IMR-90 (cell line): Measurements from ENCODE around the gene GYG2. TPM values are rescaled to one million over a fixed set of nuclear protein-coding genes. Genes with fewer than 3 reads are reported as not detected.

Experiments
- ATAC-seq: fragments of 200-7000 bp; cut with Tn5 transposase; 2 replicates; pipeline ENCODE4 v1.9.1; 2020; ENCODE audit warnings: low read depth, mild to moderate bottlenecking, moderate library complexity
- BruUV-seq: library from RNA; stranded (reverse); fragments of 400-500 nt; replicated peaks from 2 replicates; lab custom pipeline; 2021; lab: Mats Ljungman, UMichigan
- CTCF ChIA-PET: fragments of 300-600 bp; formaldehyde crosslinking; extraction: SDS; loops from one replicate; lab custom pipeline; 2021; ENCODE audit warnings: antibody characterized with exemption; lab: Yijun Ruan, JAX
- POLR2A ChIA-PET: fragments of 300-600 bp; sonication (Branson Sonifier 250); formaldehyde crosslinking; loops from one replicate; lab custom pipeline; 2022; ENCODE audit warnings: antibody characterized with exemption; ENCODE audit not compliant: unreplicated experiment; lab: Charles Lee
- DNase-seq: peaks from one replicate; pipeline ENCODE4 v3.0.0; 2013
- H2AFZ ChIP-seq: replicated peaks from 2 replicates; pipeline ENCODE3; 2013; ENCODE audit warnings: low read length, mild to moderate bottlenecking; ENCODE audit not compliant: poor library complexity
- H2AK5ac ChIP-seq: 2 replicates; pipeline ENCODE4 v1.6.1; 2013; ENCODE audit warnings: low read depth, low read length, inconsistent platforms
- H2AK9ac ChIP-seq: replicated peaks from 2 replicates; pipeline ENCODE3; 2013; ENCODE audit warnings: mild to moderate bottlenecking, low read depth, low read length, moderate library complexity; ENCODE audit not compliant: poor library complexity
- H2BK120ac ChIP-seq: 2 replicates; pipeline ENCODE4 v1.6.1; 2013; ENCODE audit warnings: low read depth, low read length, inconsistent platforms
- H2BK15ac ChIP-seq: 3 replicates; pipeline ENCODE4 v1.6.1; 2013; ENCODE audit warnings: low read depth, low read length, inconsistent platforms
- H2BK20ac ChIP-seq: 2 replicates; pipeline ENCODE4 v1.6.1; 2013; ENCODE audit warnings: low read depth, mild to moderate bottlenecking, inconsistent platforms, low read length, moderate library complexity
- H2BK5ac ChIP-seq: 2 replicates; pipeline ENCODE4 v1.6.1; 2013; ENCODE audit warnings: mild to moderate bottlenecking, low read depth, low read length, inconsistent platforms; ENCODE audit not compliant: poor library complexity, severe bottlenecking
- H3K14ac ChIP-seq: replicated peaks from 2 replicates; pipeline ENCODE4 v1.6.1; 2013; ENCODE audit warnings: low read depth, low read length, inconsistent platforms
- H3K18ac ChIP-seq: 2 replicates; pipeline ENCODE4 v1.6.1; 2013; ENCODE audit warnings: low read depth, low read length, control low read depth
- H3K23ac ChIP-seq: 2 replicates; pipeline ENCODE4 v1.6.1; 2013; ENCODE audit warnings: low read depth, low read length, inconsistent platforms
- H3K27ac ChIP-seq: 2 replicates; pipeline ENCODE4 v1.5.1; 2013; ENCODE audit warnings: mild to moderate bottlenecking, control low read depth, low read length; ENCODE audit not compliant: insufficient read depth
- H3K27me3 ChIP-seq: 2 replicates; pipeline ENCODE4 v1.6.1; 2013; ENCODE audit warnings: low read length; ENCODE audit not compliant: control insufficient read depth, insufficient read depth
- H3K36me3 ChIP-seq: 2 replicates; pipeline ENCODE4 v1.6.1; 2013; ENCODE audit warnings: low read length, mixed read lengths; ENCODE audit not compliant: control insufficient read depth, insufficient read depth
- H3K4ac ChIP-seq: 2 replicates; pipeline ENCODE4 v1.6.1; 2013; ENCODE audit warnings: low read depth, low read length, inconsistent platforms
- H3K4me1 ChIP-seq: 2 replicates; pipeline ENCODE4 v1.6.1; 2013; ENCODE audit warnings: low read length, mixed read lengths; ENCODE audit not compliant: control insufficient read depth, insufficient read depth
- H3K4me2 ChIP-seq: 2 replicates; pipeline ENCODE4 v1.6.1; 2013; ENCODE audit warnings: low read depth, mild to moderate bottlenecking, control low read depth, low read length, moderate library complexity
- H3K4me3 ChIP-seq: 2 replicates; pipeline ENCODE4 v1.5.1; 2013; ENCODE audit warnings: low read depth, mild to moderate bottlenecking, control low read depth, low read length, moderate library complexity; ENCODE audit not compliant: insufficient read depth
- H3K56ac ChIP-seq: 2 replicates; pipeline ENCODE4 v1.6.1; 2013; ENCODE audit warnings: low read length, inconsistent platforms; ENCODE audit not compliant: insufficient read depth; ENCODE audit errors: extremely low read depth
- H3K79me1 ChIP-seq, 2 experiments: 2 replicates each; pipeline ENCODE4 v1.6.1; 2013; ENCODE audit warnings: low read length in 2 of 2, inconsistent platforms in 1 of 2, low read depth in 1 of 2
- H3K9ac ChIP-seq: 2 replicates; pipeline ENCODE4 v1.6.1; 2013; ENCODE audit warnings: low read depth, low read length, control low read depth
- H3K9me1 ChIP-seq: 2 replicates; pipeline ENCODE4 v1.6.1; 2013; ENCODE audit warnings: low read length, inconsistent platforms; ENCODE audit not compliant: insufficient read depth
- H3K9me3 ChIP-seq: 2 replicates; pipeline ENCODE4 v1.6.1; 2013; ENCODE audit warnings: low read length; ENCODE audit not compliant: control insufficient read depth, insufficient read depth
- H4K20me1 ChIP-seq: 2 replicates; pipeline ENCODE4 v1.6.1; 2013; ENCODE audit warnings: low read length, inconsistent platforms; ENCODE audit not compliant: insufficient read depth
- H4K5ac ChIP-seq: 2 replicates; pipeline ENCODE4 v1.6.1; 2013; ENCODE audit warnings: mild to moderate bottlenecking, low read depth, low read length, control low read depth
- H4K8ac ChIP-seq, 2 experiments: 2 replicates each; pipeline ENCODE4 v1.6.1; 2013; ENCODE audit warnings: low read depth in 2 of 2, low read length in 2 of 2, control low read depth in 1 of 2, inconsistent platforms in 1 of 2
- H4K91ac ChIP-seq: 2 replicates; pipeline ENCODE4 v1.6.1; 2013; ENCODE audit warnings: low read depth, low read length, inconsistent platforms; ENCODE audit not compliant: insufficient read depth
- BHLHE40 ChIP-seq: fragments of 150-350 bp; IDR thresholded peaks from 2 replicates; pipeline ENCODE4 v1.6.1; 2016; ENCODE audit warnings: mild to moderate bottlenecking, low read depth, low read length
- CEBPB ChIP-seq: IDR thresholded peaks from 2 replicates; pipeline ENCODE4 v1.6.1; 2012; ENCODE audit warnings: low read depth, low read length, improper control_type of control experiment
- CHD1 ChIP-seq: IDR thresholded peaks from 2 replicates; pipeline ENCODE4 v1.6.1; 2012; ENCODE audit warnings: low read depth, low read length, improper control_type of control experiment
- FOS ChIP-seq: fragments of 150-350 bp; IDR thresholded peaks from 2 replicates; pipeline ENCODE4 v1.6.1; 2016; ENCODE audit warnings: low read depth, low read length
- NFE2L2 ChIP-seq: fragments of 150-350 bp; IDR thresholded peaks from 2 replicates; pipeline ENCODE4 v1.6.1; 2016; ENCODE audit warnings: low read depth, mild to moderate bottlenecking, low read length
- POLR2A ChIP-seq: IDR thresholded peaks from 2 replicates; pipeline ENCODE4 v1.6.1; 2012; ENCODE audit warnings: mild to moderate bottlenecking, low read depth, low read length
- RAD21 ChIP-seq: IDR thresholded peaks from 2 replicates; pipeline ENCODE4 v1.6.1; 2012; ENCODE audit warnings: low read length, improper control_type of control experiment
- RCOR1 ChIP-seq: IDR thresholded peaks from 2 replicates; pipeline ENCODE4 v1.6.1; 2012; ENCODE audit warnings: mild to moderate bottlenecking, low read length, improper control_type of control experiment; ENCODE audit not compliant: insufficient replicate concordance
- RFX5 ChIP-seq: IDR thresholded peaks from 2 replicates; pipeline ENCODE4 v1.8.0; 2012; ENCODE audit warnings: low read depth, mild to moderate bottlenecking, low read length, moderate library complexity
- USF2 ChIP-seq: fragments of 150-350 bp; IDR thresholded peaks from 2 replicates; pipeline ENCODE4 v1.6.1; 2017; ENCODE audit warnings: mild to moderate bottlenecking, antibody characterized with exemption, low read length, low read depth
- WGBS, 2 experiments: methylation state at CpG; one replicate each; pipeline versions ENCODE4 v1.1.5 to v1.1.7; 2013; ENCODE audit warnings: missing lambda C conversion rate in 2 of 2; ENCODE audit not compliant: insufficient read length in 1 of 2; ENCODE audit errors: extremely low coverage in 2 of 2; 5-methylcytosine and 5-hydroxymethylcytosine counted together
- dilution Hi-C: fragments of 300-500 bp; cut with HindIII; formaldehyde crosslinking; loops from one replicate; pipeline ENCODE4 v1.14.3; 2018; ENCODE audit warnings: low sequenced_read_pairs; ENCODE audit not compliant: unreplicated experiment
- in situ Hi-C: fragments of 300-500 bp; cut with MboI; formaldehyde crosslinking; loops from 3 replicates; pipeline ENCODE4 v1.14.3; 2019; ENCODE audit warnings: low sequenced_read_pairs, inconsistent platforms, mixed read lengths
- intact Hi-C: fragments of 100-400 bp; cut with micrococcal nuclease; formaldehyde crosslinking; loops from 2 replicates; pipeline ENCODE4 v1.10.0; 2022
- polyA plus RNA-seq, 3 experiments: library from polyadenylated mRNA; depleted of rRNA; stranded (reverse); fragments of >200 nt; gene quantifications; 2 replicates each; pipeline ENCODE4 v1.2.3, GENCODE V29; 2012; ENCODE audit warnings: low replicate concordance in 1 of 3
- total RNA-seq: library from RNA; depleted of rRNA; stranded (reverse); fragments of >200 nt; gene quantifications from 2 replicates; pipeline ENCODE4 v1.2.3, GENCODE V29; 2012
- TF ChIP-seq, protein P1 (sequence below): conservative IDR thresholded peaks from 2 replicates; pipeline ENCODE4 v1.5.1; 2012; ENCODE audit warnings: mild to moderate bottlenecking, low read depth, low read length, improper control_type of control experiment

The GYG2 gene
- total and polyA plus RNA-seq, 2 of the 4 experiments (the other 2 are of a cell fraction) = 9.6 to 13.1 TPM

GRCh38 chrX:2902841-2903240 is 74.1 kb downstream of the GYG2 start:
- Histone ChIP-seq H4K5ac (no peak overlapping the region), H2BK15ac (no peak overlapping the region), H2BK20ac (no peak overlapping the region), H3K4me2 (no peak overlapping the region), H3K36me3 (peaks cover 4% of the 10 kb centered on the region; the same call in 1 of the 2 replicates), H3K27ac (no peak overlapping the region), H3K4ac (no peak overlapping the region), H3K4me1 (peaks cover 2% of the 10 kb centered on the region; the same call in 1 of the 2 replicates), H3K9me3 (peaks cover 16% of the 10 kb centered on the region), H3K79me1 (no peaks in the 10 kb centered on the region), H2BK5ac (no peak overlapping the region), H3K9me1 (no peaks in the 10 kb centered on the region), H3K14ac (no peak overlapping the region), H4K91ac (no peak overlapping the region), H3K9ac (no peak overlapping the region), H3K4me3 (no peak overlapping the region), H2AFZ (no peak overlapping the region), H4K20me1 (no peaks in the 10 kb centered on the region), H2AK5ac (no peak overlapping the region), H3K18ac (no peak overlapping the region), H2AK9ac (no peak overlapping the region), H3K23ac (no peak overlapping the region), H4K8ac (no peak overlapping the region), H3K27me3 (no peaks in the 10 kb centered on the region), H2BK120ac (no peak overlapping the region), H3K56ac (no peak overlapping the region)
- in situ Hi-C loops = no loop called here
- ChIA-PET CTCF (no interaction called here), POLR2A (no interaction called here)
- TF ChIP-seq, protein P1, sequence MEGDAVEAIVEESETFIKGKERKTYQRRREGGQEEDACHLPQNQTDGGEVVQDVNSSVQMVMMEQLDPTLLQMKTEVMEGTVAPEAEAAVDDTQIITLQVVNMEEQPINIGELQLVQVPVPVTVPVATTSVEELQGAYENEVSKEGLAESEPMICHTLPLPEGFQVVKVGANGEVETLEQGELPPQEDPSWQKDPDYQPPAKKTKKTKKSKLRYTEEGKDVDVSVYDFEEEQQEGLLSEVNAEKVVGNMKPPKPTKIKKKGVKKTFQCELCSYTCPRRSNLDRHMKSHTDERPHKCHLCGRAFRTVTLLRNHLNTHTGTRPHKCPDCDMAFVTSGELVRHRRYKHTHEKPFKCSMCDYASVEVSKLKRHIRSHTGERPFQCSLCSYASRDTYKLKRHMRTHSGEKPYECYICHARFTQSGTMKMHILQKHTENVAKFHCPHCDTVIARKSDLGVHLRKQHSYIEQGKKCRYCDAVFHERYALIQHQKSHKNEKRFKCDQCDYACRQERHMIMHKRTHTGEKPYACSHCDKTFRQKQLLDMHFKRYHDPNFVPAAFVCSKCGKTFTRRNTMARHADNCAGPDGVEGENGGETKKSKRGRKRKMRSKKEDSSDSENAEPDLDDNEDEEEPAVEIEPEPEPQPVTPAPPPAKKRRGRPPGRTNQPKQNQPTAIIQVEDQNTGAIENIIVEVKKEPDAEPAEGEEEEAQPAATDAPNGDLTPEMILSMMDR = no peak
- TF ChIP-seq CHD1 (no peak), POLR2A (no peak), CEBPB (no peak), RFX5 (no peak), NFE2L2 (no peak), BHLHE40 (no peak), FOS (no peak), USF2 (no peak), RAD21 (no peak), RCOR1 (no peak)
- BruUV-seq = no TSS peak
- dilution Hi-C loops = no loop called here
- DNase-seq (no peak), ATAC-seq (no peak)
- no CpG with 5 or more reads among the region's 1 CpG for WGBS, 2 experiments
- intact Hi-C loops = no loop called here
